Neural progenitor cell (in vitro differentiated cells): ENCODE measurements around the gene EYS.

Experiments
- EZH2 ChIP-seq: fragments of 200-600 bp; sonication (generic); IDR thresholded peaks from 2 replicates; pipeline ENCODE4 v1.6.1; 2017; ENCODE audit warnings: antibody characterized with exemption, mild to moderate bottlenecking, moderate library complexity
- EZH2phosphoT487 ChIP-seq: fragments of 200-600 bp; sonication (generic); IDR thresholded peaks from 2 replicates; pipeline ENCODE4 v1.6.1; 2017; ENCODE audit warnings: antibody characterized with exemption
- TF ChIP-seq, protein P1 (sequence below): fragments of 200-600 bp; sonication (generic); IDR thresholded peaks from 2 replicates; pipeline ENCODE4 v1.5.1; 2017; ENCODE audit warnings: antibody characterized with exemption, mild to moderate bottlenecking

DNA sequence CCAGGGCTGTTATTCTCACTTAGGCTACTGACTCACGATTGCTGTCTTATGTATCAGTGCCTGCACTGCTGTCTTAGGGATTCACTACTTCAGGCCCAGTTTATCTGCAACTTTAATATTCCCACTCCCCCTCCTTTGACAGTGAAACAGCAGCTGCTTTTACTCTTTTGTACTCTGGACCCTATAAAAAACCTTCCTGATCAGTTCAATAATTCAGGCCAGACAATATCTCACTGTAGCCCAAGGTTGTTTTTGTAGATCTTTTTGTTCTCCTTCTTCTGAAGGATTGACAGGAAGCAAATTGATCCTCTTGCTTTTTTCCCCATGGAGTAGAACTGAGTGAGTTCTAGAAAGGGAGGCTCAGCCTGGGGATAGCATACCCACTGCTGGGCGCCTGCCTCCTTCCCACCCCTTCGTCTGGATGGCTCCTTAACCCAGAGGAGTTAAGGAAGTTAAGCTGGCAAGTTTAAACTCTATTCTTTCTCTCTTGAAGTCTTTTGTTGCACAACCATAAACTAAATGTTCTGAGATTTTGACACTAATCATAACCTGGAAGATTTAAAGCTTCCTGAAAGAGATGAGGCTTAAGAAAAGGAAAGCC, 22.0 kb upstream of the EYS start:
- TF ChIP-seq, protein P1, sequence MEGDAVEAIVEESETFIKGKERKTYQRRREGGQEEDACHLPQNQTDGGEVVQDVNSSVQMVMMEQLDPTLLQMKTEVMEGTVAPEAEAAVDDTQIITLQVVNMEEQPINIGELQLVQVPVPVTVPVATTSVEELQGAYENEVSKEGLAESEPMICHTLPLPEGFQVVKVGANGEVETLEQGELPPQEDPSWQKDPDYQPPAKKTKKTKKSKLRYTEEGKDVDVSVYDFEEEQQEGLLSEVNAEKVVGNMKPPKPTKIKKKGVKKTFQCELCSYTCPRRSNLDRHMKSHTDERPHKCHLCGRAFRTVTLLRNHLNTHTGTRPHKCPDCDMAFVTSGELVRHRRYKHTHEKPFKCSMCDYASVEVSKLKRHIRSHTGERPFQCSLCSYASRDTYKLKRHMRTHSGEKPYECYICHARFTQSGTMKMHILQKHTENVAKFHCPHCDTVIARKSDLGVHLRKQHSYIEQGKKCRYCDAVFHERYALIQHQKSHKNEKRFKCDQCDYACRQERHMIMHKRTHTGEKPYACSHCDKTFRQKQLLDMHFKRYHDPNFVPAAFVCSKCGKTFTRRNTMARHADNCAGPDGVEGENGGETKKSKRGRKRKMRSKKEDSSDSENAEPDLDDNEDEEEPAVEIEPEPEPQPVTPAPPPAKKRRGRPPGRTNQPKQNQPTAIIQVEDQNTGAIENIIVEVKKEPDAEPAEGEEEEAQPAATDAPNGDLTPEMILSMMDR = no peak
- no peak for TF ChIP-seq EZH2
- no peak for TF ChIP-seq EZH2phosphoT487
